GM11168 (cell line): ENCODE results near the gene ARHGDIA.

Source experiments
- in situ Hi-C: fragments of 300-500 bp; cut with MboI; formaldehyde crosslinking; loops from one replicate; pipeline ENCODE4 v1.12.0; 2022; ENCODE audit warnings: low sequenced_read_pairs; ENCODE audit not compliant: unreplicated experiment

Gene ARHGDIA

GRCh38 chr17:81832608-81833159 is 38.5 kb downstream of the ARHGDIA start:
- in situ Hi-C loops = loop anchor here (25.0 kb wide), 1 partner anchor 95 kb away; no protein-coding TSS in a partner anchor

GRCh38 chr17:81831957-81832607 is 39.1 kb downstream of the ARHGDIA start:
- in situ Hi-C loops = loop anchor here (25.0 kb wide), 1 partner anchor 95 kb away; no protein-coding TSS in a partner anchor

GRCh38 chr17:81831563-81831956 is 39.6 kb downstream of the ARHGDIA start:
- in situ Hi-C loops = loop anchor here (25.0 kb wide), 1 partner anchor 94 kb away; no protein-coding TSS in a partner anchor

GRCh38 chr17:81829858-81830257 is 41.3 kb downstream of the ARHGDIA start:
- in situ Hi-C loops = loop anchor here (25.0 kb wide), 1 partner anchor 93 kb away; no protein-coding TSS in a partner anchor

GRCh38 chr17:81828656-81829055 is 42.5 kb downstream of the ARHGDIA start:
- in situ Hi-C loops = loop anchor here (25.0 kb wide), 1 partner anchor 91 kb away; no protein-coding TSS in a partner anchor

- in situ Hi-C loops = loop anchor here (25.0 kb wide), 1 partner anchor 89 kb away; no protein-coding TSS in a partner anchor
These were observed 45.2 kb downstream of the ARHGDIA start for GRCh38 chr17:81825841-81826466.

- in situ Hi-C loops = no loop called here
These were observed 46.5 kb downstream of the ARHGDIA start for GRCh38 chr17:81824595-81824994.

- in situ Hi-C loops = no loop called here
These were observed 47.2 kb downstream of the ARHGDIA start for GRCh38 chr17:81823820-81824550.

- in situ Hi-C loops = no loop called here
These were observed 47.9 kb downstream of the ARHGDIA start for GRCh38 chr17:81822996-81823819.

GRCh38 chr17:81822312-81822637 is 48.9 kb downstream of the ARHGDIA start:
- in situ Hi-C loops = no loop called here

- in situ Hi-C loops = no loop called here
These were observed 49.4 kb downstream of the ARHGDIA start for GRCh38 chr17:81821603-81822311.

GRCh38 chr17:81821147-81821546 is 50.0 kb downstream of the ARHGDIA start:
- in situ Hi-C loops = no loop called here

GRCh38 chr17:81819708-81820107 is 51.4 kb downstream of the ARHGDIA start:
- in situ Hi-C loops = no loop called here

GRCh38 chr17:81817758-81818147 is 53.4 kb downstream of the ARHGDIA start:
- in situ Hi-C loops = no loop called here
